Activated T-helper 9 cell treated with anti-CD3 and anti-CD28 coated beads, Interleukin-2, amount 50 U/mL, for 16 hours (primary cell): ENCODE measurements around the gene ZNF385B.

Experiments used
- DNase-seq: peaks from one replicate; pipeline ENCODE4 v3.0.0-alpha.2; 2020; ENCODE audit warnings: low read depth

The ZNF385B gene

DNA sequence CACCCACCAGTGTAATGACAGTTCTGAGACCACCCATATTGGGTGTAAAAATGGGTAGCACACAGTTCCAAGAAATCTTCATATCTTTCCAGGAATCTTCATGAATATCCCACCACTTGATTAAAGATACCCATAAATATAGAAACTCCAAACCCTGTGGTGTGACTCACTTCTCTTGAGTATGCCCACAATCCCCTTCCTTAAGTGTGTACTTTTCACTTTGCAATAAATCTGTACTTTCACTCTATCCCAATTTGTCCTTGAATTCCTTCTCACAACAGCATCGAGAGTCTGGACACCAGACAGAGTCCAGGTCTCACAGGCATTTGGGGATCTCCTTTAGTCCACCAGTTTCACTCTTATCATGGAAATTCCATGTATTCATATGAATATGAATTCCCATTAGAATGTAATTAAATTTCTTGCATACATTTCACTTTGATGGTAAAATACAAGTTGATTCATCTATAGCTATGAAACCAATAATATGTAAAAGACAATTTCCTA, 309.8 kb downstream of the ZNF385B start:
- DNase-seq, result no peak

GRCh38 chr2:179550849-179551248, 310.6 kb downstream of the ZNF385B start:
- DNase-seq, result no peak

- no peak for DNase-seq
Observed at GRCh38 chr2:179550214-179550613, 311.2 kb downstream of the ZNF385B start.

DNA sequence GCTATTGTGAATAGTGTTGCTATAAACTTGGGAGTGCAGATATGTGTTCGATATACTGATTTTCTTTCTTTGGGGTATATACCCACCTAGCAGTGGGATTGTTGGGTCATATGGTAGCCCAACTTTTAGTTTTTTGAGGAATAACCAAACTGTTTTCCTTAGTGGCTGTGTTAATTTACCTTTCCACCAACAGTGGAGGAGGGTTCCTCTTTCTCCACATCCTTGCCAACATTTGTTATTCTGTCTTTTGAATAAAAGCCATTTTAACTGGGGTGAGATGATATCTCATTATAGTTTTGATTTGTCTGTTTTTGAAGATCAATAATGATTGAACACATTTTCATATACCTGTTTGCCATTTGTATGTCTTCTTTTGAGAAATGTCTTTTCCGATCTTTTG, 314.8 kb downstream of the ZNF385B start:
- no peak for DNase-seq

DNA sequence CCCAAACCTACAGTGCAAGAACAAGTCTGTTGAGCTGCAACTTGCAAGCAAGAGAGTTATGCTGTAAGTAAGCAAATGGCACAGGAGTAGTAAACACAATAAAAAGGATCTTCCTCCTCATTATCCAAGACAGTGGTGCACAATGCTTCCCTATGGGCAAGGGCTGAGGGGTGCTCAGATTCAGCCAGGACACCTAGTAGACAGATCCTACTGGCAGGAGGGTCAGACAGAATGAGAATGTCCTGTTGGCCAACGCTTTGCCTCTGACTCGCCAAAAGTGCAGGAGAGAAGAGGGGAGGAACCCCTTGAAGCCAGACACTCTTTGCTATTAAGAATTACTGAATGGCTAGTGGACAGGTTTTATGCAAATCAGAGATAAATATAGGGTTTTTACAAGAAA, 316.4 kb downstream of the ZNF385B start:
- no peak for DNase-seq

DNA sequence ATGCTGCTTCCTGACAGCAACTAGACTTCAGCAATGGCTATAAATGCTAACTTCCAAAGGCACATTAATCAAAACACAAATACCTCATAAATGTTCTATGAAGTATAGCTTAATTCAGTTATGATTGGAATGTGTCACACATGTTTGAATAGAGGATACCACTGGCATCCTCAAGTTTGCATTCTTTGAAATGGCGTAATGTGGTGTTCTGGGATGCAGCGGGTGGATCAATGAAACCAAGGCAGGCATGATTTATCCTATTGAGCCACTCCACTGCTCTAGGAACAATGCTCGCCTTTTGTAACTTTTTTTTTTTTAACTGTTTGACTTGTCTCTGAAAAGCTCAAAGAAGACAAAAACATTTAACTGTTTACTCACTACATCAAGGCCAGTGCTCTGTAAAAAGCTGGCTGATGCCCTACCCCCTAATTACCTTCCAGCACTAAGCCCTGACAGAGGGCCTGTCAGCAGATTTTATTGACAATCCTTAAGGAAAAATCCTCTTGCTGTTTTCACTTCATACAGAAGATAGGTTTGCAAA, 318.0 kb downstream of the ZNF385B start:
- DNase-seq, result no peak

DNA sequence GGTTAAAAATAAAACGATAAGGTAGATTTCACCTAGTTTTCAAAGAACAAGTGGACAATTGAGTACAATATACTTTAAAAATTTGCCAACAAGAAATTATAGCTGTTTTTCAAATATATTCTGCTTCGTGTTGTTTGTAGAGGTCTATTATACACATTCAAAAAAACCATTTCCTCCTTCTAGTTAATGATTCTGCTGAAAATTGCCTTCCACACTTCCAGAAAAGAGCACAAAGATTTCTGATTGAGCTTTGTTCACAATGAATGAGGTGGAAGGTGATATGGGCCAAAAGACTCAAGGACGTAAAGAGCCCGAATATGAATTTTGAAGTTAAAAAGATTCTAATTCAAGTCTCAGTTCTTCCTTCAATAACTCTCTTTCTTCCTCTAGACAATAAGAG, 319.8 kb downstream of the ZNF385B start:
- no peak for DNase-seq

GRCh38 chr2:179539124-179539511, 322.3 kb downstream of the ZNF385B start:
- DNase-seq, result no peak

DNA sequence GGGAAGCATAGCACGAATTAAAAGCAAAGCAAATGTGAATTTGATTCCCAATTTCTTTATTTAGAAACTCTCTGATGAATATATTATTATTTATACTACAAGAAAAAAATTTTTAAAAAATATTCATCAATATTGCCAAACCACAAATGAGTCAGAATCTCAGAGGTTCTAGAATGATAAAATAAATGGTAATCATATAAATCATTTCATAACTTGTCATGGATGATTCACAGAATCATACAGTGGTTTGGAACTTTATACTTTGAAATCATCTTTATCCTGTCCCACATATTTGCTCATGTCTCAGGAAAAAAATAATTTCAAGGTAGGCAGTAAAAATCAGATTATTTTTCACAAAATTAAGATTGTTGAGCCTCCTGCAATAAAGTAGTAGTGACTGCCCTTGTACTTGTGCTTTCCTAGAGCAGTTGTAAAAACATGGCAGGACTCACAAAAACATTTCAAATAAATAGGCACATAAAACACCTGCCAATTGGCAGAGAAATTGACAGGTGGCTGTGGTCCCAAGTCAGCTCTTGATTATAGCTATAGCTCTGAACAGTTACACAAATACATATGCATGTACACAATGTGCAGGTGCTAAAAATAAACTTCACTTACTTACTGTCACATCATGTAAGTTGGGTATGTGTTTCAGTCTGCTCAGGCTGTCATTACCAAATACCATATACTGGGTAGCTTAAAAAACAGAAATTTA, 322.8 kb downstream of the ZNF385B start:
- no peak for DNase-seq

- DNase-seq, result no peak
Observed at GRCh38 chr2:179536185-179536584, 325.2 kb downstream of the ZNF385B start.

DNA sequence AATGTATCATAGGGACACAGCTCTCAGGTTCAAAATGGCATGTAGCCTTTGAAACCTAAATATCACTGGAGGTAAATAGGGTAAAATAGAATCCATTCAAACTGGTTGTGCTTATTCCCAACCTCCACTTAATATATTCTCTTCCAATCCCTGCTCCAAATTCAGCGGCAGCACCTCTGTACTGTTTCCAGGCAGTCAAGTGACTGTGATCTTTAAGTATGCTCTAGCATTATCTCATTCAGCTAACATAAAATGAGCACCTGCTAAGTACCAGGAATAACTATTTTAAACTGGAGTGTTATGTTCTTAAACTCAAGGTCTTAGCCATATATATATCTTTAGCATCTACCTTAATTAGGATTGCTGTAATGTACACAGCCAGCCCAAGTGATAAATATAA, 327.5 kb downstream of the ZNF385B start:
- no peak for DNase-seq

- no peak for DNase-seq
Observed at GRCh38 chr2:179532863-179533278, 328.5 kb downstream of the ZNF385B start.

- no peak for DNase-seq
Observed at GRCh38 chr2:179528576-179529069, 332.8 kb downstream of the ZNF385B start.

- DNase-seq, result no peak
Observed at GRCh38 chr2:179525340-179525739, 336.1 kb downstream of the ZNF385B start.

DNA sequence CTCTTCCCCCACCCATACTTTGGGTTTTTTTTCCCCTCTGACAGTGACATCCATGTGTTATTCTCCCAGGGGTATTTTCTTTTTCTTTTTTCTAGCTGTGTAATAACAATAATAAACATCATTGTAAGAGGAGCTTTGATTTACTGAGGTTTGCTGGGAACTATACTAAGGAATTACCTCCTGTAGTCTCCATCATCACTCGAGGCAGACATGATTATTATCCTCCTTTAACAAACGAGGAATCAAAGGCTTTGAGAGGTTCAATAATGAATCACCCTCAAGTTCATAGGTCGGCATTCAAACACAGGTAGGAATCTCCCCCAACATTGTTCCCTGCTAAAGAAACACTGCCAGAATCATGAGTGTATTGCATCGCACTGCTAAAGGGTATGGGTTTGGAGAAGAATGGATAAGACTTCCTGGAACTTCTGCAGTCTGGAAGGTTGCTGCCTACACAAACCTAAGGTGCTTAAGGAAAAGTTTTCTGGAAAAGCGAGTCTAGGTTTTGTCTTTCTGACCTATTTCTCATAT, 336.5 kb downstream of the ZNF385B start:
- DNase-seq, result no peak

- DNase-seq, result no peak
Observed at GRCh38 chr2:179521944-179522343, 339.5 kb downstream of the ZNF385B start.

GRCh38 chr2:179518830-179519229, 342.6 kb downstream of the ZNF385B start:
- DNase-seq, result no peak

GRCh38 chr2:179513181-179513580, 348.2 kb downstream of the ZNF385B start:
- DNase-seq, result no peak

- DNase-seq, result no peak
Observed at GRCh38 chr2:179512281-179513035, 349.0 kb downstream of the ZNF385B start.

DNA sequence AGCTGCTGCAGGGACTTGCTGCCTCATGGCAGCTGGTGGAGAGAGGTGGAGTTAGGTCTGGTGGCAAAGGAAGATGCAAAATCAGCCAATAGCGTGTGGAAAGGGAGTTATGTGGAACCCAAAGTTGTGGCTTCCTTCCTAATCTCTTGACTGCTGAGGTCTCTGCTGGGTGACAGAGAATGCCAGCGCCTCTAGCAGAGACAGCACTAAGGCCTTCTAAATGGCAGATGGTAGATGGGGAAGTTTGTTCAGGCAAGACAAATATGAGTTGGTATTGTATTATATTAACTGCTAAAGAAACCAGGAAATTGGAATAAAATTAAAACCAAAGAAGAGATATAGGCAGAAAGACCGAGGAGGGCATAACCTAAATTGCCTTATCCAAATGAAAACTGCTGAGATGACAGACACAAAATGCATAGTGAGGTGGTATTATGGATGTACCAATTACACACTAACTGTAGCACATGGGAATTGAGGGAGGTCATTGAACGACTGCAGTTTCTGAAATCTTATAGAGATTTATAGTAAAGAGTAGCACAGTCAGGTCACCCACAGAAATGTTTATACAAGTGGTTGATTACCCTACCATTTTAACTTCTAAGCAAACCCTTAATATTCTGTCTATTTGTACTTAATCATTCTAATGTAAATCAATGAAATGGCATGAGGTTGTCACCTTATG, 350.2 kb downstream of the ZNF385B start:
- DNase-seq, result no peak

DNA sequence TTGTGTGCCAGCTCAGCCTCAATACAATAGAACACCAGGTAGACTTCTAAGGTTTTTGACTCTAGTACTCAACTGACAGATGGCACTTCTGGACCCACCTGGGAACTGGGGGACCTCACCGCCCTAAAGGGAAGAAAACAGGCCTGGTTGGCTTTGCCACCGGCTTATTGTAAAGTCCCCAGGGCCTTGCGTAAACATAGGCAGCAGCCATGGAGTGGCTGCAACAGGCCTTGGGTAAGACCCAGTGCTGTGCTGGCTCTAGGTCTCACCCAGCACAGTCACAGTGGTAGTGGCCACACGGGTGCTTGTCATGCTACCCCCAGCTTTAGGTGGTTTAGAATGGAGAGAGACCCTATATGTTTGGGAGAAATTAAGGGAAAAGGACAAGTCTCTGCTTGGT, 366.1 kb downstream of the ZNF385B start:
- DNase-seq, result no peak

DNA sequence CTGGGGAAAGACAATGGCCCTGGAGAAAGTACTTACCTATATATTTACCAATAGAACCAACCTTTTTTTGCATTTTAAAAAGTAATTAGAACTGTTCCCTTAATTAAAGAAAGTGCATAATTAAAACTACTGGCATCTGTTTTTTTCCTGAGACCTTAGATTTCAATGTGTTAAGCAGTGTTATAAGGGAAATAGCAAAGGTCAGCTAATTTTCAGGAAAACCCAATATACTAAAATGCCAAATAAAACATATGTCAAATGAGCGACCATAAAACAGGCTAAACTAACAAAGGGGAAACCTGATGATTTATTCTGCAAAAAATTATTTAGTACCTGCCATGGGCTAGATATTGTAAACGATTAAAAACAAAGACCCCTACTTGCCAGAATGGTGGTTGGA, 372.8 kb downstream of the ZNF385B start:
- no peak for DNase-seq
